Measurements from ENCODE around the gene OTOF. TPM values are rescaled to one million over a fixed set of nuclear protein-coding genes. Genes with fewer than 3 reads are reported as not detected.
A peak's percentile ranks its signal among the peaks of the same experiment; 100 is the strongest.

The OTOF gene
- total and polyA plus RNA-seq, 2 donors (not counting 1 experiment from before 2014, with no cell fraction given) = not detected

- H2AFZ ChIP-seq (ENCODE audit: low read length) = no peak overlapping the region
- no peak overlapping the region for H3K4me2 ChIP-seq (ENCODE audit: extremely low read depth, insufficient read depth, low read length)
- no peak overlapping the region for H3K4me3 ChIP-seq (replicated peaks in 1 of 4; ENCODE audit: control extremely low read depth in 1 of 4, insufficient read depth in 1 of 4, low read depth in 3 of 4, low read length in 4 of 4)
- H3K79me2 ChIP-seq (ENCODE audit: control insufficient read depth, insufficient read depth, low read length) = no peaks in the 10 kb centered on the region
- H3K4me1 ChIP-seq (ENCODE audit: control insufficient read depth, extremely low read depth, insufficient read depth, low read length) = no peaks in the 10 kb centered on the region
- no peaks in the 10 kb centered on the region for H3K9me3 ChIP-seq (ENCODE audit: control insufficient read depth, insufficient read depth, low read depth, low read length)
- DNase-seq (ENCODE audit: low read depth in 2 of 2) = no peak
- H3K27ac ChIP-seq (ENCODE audit: insufficient read depth, low read length) = no peak overlapping the region
- TF ChIP-seq EZH2 (IDR thresholded peaks at IDR 0.05; ENCODE audit: low read length, missing control alignments) = no peak
- TF ChIP-seq CTCF (conservative IDR thresholded peaks at IDR 0.05 in 1 of 2, IDR thresholded peaks at IDR 0.05 in 1 of 2; ENCODE audit: low read depth in 1 of 2, low read length in 2 of 2) = no peak
- peaks cover 9% of the 10 kb centered on the region for H3K27me3 ChIP-seq (ENCODE audit: control insufficient read depth, insufficient read depth, low read length)
- H4K20me1 ChIP-seq (ENCODE audit: control insufficient read depth, extremely low read depth, insufficient read depth, low read length) = no peaks in the 10 kb centered on the region
- no peaks in the 10 kb centered on the region for H3K36me3 ChIP-seq (ENCODE audit: control insufficient read depth, insufficient read depth, low read length)
- H3K9ac ChIP-seq (ENCODE audit: insufficient read depth, low read length) = no peak overlapping the region
These were observed 15.6 kb upstream of the OTOF start for GRCh38 chr2:26493566-26493965.

GRCh38 chr2:26492749-26493515 lies 15.0 kb upstream of the OTOF start:
- TF ChIP-seq EZH2 (IDR thresholded peaks at IDR 0.05; ENCODE audit: low read length, missing control alignments) = no peak
- TF ChIP-seq CTCF (conservative IDR thresholded peaks at IDR 0.05 in 1 of 2, IDR thresholded peaks at IDR 0.05 in 1 of 2; ENCODE audit: low read depth in 1 of 2, low read length in 2 of 2) = no peak
- no peaks in the 10 kb centered on the region for H3K79me2 ChIP-seq (ENCODE audit: control insufficient read depth, insufficient read depth, low read length)
- H3K27me3 ChIP-seq (ENCODE audit: control insufficient read depth, insufficient read depth, low read length) = peaks cover 5% of the 10 kb centered on the region
- no peak overlapping the region for H2AFZ ChIP-seq (ENCODE audit: low read length)
- DNase-seq (ENCODE audit: low read depth in 2 of 2) = no peak
- no peak overlapping the region for H3K9ac ChIP-seq (ENCODE audit: insufficient read depth, low read length)
- H4K20me1 ChIP-seq (ENCODE audit: control insufficient read depth, extremely low read depth, insufficient read depth, low read length) = no peaks in the 10 kb centered on the region
- no peaks in the 10 kb centered on the region for H3K36me3 ChIP-seq (ENCODE audit: control insufficient read depth, insufficient read depth, low read length)
- no peak overlapping the region for H3K4me2 ChIP-seq (ENCODE audit: extremely low read depth, insufficient read depth, low read length)
- H3K4me1 ChIP-seq (ENCODE audit: control insufficient read depth, extremely low read depth, insufficient read depth, low read length) = no peaks in the 10 kb centered on the region
- no peak overlapping the region for H3K27ac ChIP-seq (ENCODE audit: insufficient read depth, low read length)
- no peak overlapping the region for H3K4me3 ChIP-seq (replicated peaks in 1 of 4; ENCODE audit: control extremely low read depth in 1 of 4, insufficient read depth in 1 of 4, low read depth in 3 of 4, low read length in 4 of 4)
- no peaks in the 10 kb centered on the region for H3K9me3 ChIP-seq (ENCODE audit: control insufficient read depth, insufficient read depth, low read depth, low read length)

GRCh38 chr2:26491563-26492167 lies 13.7 kb upstream of the OTOF start:
- Histone ChIP-seq H3K36me3 (ENCODE audit: control insufficient read depth, insufficient read depth, low read length) (no peaks in the 10 kb centered on the region), H3K4me1 (ENCODE audit: control insufficient read depth, extremely low read depth, insufficient read depth, low read length) (no peaks in the 10 kb centered on the region), H3K4me3 (replicated peaks in 1 of 4; ENCODE audit: control extremely low read depth in 1 of 4, insufficient read depth in 1 of 4, low read depth in 3 of 4, low read length in 4 of 4) (no peak overlapping the region), H4K20me1 (ENCODE audit: control insufficient read depth, extremely low read depth, insufficient read depth, low read length) (no peaks in the 10 kb centered on the region), H3K9me3 (ENCODE audit: control insufficient read depth, insufficient read depth, low read depth, low read length) (no peaks in the 10 kb centered on the region), H2AFZ (ENCODE audit: low read length) (no peak overlapping the region), H3K9ac (ENCODE audit: insufficient read depth, low read length) (no peak overlapping the region), H3K27ac (ENCODE audit: insufficient read depth, low read length) (no peak overlapping the region), H3K27me3 (ENCODE audit: control insufficient read depth, insufficient read depth, low read length) (peaks cover 6% of the 10 kb centered on the region), H3K79me2 (ENCODE audit: control insufficient read depth, insufficient read depth, low read length) (no peaks in the 10 kb centered on the region), H3K4me2 (ENCODE audit: extremely low read depth, insufficient read depth, low read length) (no peak overlapping the region)
- peak in 1 of 2 donors; percentile 46 for DNase-seq (ENCODE audit: low read depth in 2 of 2)
- no peak for TF ChIP-seq EZH2 (IDR thresholded peaks at IDR 0.05; ENCODE audit: low read length, missing control alignments)
- no peak for TF ChIP-seq CTCF (conservative IDR thresholded peaks at IDR 0.05 in 1 of 2, IDR thresholded peaks at IDR 0.05 in 1 of 2; ENCODE audit: low read depth in 1 of 2, low read length in 2 of 2)
